ENCODE data around the gene TEDC2. TPM values are rescaled to one million over a fixed set of nuclear protein-coding genes. Genes with fewer than 3 reads are reported as not detected.

TEDC2 gene
- total RNA-seq, 2 experiments from 2014 or later: 23.2 to 30.7 TPM

DNA sequence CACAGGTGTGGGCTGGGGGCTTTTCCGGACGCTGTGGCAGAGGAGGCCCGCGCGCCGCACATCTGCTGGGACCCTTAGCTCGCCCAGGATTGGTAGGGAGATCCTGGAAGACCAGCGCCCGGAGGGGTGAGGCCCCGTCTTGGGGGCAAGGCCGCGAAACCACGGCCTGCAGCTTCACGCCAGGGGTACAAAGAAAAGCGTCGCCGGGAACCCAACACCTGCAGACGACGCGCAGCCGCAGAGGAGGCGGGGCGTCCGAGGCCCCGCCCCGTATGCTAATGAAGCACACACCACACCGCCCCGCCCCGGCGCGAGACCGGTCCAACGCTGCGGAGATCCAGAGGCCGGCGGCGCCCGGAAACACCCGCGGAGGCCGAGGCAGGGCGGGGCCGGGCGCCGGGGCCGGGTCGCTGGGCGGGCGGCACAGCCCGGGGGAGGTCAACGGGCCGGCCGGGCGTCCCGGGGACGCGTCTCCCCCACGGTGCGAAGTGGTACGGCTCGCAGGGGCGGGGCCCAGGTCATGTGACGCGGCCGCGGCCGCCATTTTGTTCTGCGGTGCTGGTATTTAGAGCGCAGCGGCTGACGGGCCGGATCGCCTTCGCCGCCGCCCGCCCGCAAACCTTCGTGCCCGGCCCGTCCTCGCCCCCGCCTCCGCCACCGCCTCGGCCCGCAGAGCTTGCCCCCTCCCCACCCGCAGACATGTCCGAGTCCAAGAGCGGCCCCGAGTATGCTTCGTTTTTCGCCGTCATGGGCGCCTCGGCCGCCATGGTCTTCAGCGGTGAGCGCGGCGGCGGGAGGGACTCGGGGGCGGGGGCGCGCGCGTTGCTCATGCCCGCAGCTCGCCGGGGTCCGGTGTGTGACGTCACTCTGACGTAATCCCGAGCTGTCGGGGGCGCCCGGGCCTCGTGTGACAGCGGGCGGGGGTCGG lies 53.8 kb downstream of the TEDC2 start, which contains the start of gene ATP6V0C:
TSS of gene ATP6V0C (plus strand) at position 548 of the 928 bp plus-strand sequence. CDS start at position 700, 152 bp downstream.
- intact Hi-C loops (cut with micrococcal nuclease): no loop called here
- CTCF ChIA-PET: interaction anchor here (1.8 kb wide), 1 partner anchor 12 kb away, joined by 6 read pairs; no protein-coding TSS in a partner anchor
- POLR2A ChIA-PET: interaction anchor here (0.8 to 3.7 kb wide), 10 partner anchors 10 to 155 kb away, joined by 3 to 26 read pairs (median 3); partner anchors contain the start of gene CEMP1
- no peaks in the 10 kb centered on the region for H3K9me3 Mint-ChIP-seq
- H3K27ac Mint-ChIP-seq: peak within 1 kb of the TSS; percentile 96
- H3K4me3 Mint-ChIP-seq: peak within 1 kb of the TSS; percentile 94
- ATAC-seq (peak; percentile 89), DNase-seq (peak; percentile 93)
- H3K27me3 Mint-ChIP-seq: no peaks in the 10 kb centered on the region
- peaks cover 11% of the 10 kb centered on the region for H3K36me3 Mint-ChIP-seq (ENCODE audit: low read depth)
- peaks cover 48% of the 10 kb centered on the region for H3K4me1 Mint-ChIP-seq (ENCODE audit: low read depth)
- TF ChIP-seq, protein P1, sequence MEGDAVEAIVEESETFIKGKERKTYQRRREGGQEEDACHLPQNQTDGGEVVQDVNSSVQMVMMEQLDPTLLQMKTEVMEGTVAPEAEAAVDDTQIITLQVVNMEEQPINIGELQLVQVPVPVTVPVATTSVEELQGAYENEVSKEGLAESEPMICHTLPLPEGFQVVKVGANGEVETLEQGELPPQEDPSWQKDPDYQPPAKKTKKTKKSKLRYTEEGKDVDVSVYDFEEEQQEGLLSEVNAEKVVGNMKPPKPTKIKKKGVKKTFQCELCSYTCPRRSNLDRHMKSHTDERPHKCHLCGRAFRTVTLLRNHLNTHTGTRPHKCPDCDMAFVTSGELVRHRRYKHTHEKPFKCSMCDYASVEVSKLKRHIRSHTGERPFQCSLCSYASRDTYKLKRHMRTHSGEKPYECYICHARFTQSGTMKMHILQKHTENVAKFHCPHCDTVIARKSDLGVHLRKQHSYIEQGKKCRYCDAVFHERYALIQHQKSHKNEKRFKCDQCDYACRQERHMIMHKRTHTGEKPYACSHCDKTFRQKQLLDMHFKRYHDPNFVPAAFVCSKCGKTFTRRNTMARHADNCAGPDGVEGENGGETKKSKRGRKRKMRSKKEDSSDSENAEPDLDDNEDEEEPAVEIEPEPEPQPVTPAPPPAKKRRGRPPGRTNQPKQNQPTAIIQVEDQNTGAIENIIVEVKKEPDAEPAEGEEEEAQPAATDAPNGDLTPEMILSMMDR (IDR thresholded peaks at IDR 0.05): no peak

Small RNA genes lying within 50 kb of the gene (microRNA-seq; reads per million reads assigned to microRNA genes)
- gene MIR6767 (ENCODE audit: borderline microRNAs expressed, borderline replicate concordance) (not detected), gene MIR6768 (ENCODE audit: borderline microRNAs expressed, borderline replicate concordance) (1.2 reads per million)

Other genes with a start within 250 kb of the TEDC2 start
- 1 to 10 TPM; 6.6 to 6.9 TPM for gene BRICD5, start 249.2 kb upstream of the TEDC2 start, total RNA-seq
- 10 to 100 TPM; 19.8 to 20.1 TPM for gene PGP, start 245.3 kb upstream of the TEDC2 start, total RNA-seq
- gene E4F1, start 236.5 kb upstream of the TEDC2 start, total RNA-seq: 10 to 100 TPM; 19.4 to 21.1 TPM
- gene DNASE1L2, start 223.7 kb upstream of the TEDC2 start, total RNA-seq: under 1 TPM; 0.32 to 0.51 TPM
- 10 to 100 TPM; 37.4 to 40.5 TPM for gene ECI1, start 208.5 kb upstream of the TEDC2 start, total RNA-seq
- gene RNPS1, start 192.0 kb upstream of the TEDC2 start, total RNA-seq: 100 to 1,000 TPM; 334 to 358 TPM
- gene ABCA3, start 119.4 kb upstream of the TEDC2 start, total RNA-seq: 1 to 10 TPM; 2.9 to 3.6 TPM
- gene CCNF, start 30.7 kb upstream of the TEDC2 start, total RNA-seq: 10 to 100 TPM; 43.5 TPM
- gene NTN3, start 11.2 kb downstream of the TEDC2 start, total RNA-seq: not detected
- gene TBC1D24, start 15.0 kb downstream of the TEDC2 start, total RNA-seq: 10 to 100 TPM; 16.6 to 16.7 TPM
- gene ATP6V0C, start 53.8 kb downstream of the TEDC2 start, total RNA-seq: 10 to 100 TPM; 85.9 to 88.6 TPM
- gene AMDHD2, start 60.3 kb downstream of the TEDC2 start, total RNA-seq: 10 to 100 TPM; 28.2 to 29.0 TPM
- not detected for gene CEMP1, start 71.3 kb downstream of the TEDC2 start, total RNA-seq
- gene PDPK1, start 77.9 kb downstream of the TEDC2 start, total RNA-seq: 10 to 100 TPM; 32.4 to 33.9 TPM
- 10 to 100 TPM; 26.0 to 27.3 TPM for gene KCTD5, start 222.4 kb downstream of the TEDC2 start, total RNA-seq